SK-N-SH (cell line): ENCODE measurements around the gene XIRP2.

ENCODE experiments used
- NRF1 ChIP-seq: IDR thresholded peaks from 2 replicates; pipeline ENCODE4 v1.6.1; 2012; ENCODE audit warnings: low read depth, mild to moderate bottlenecking, low read length
- RAD21 ChIP-seq: IDR thresholded peaks from 2 replicates; pipeline ENCODE4 v1.6.1; 2012; ENCODE audit warnings: mild to moderate bottlenecking, low read length
- RFX5 ChIP-seq: IDR thresholded peaks from 2 replicates; pipeline ENCODE4 v1.6.1; 2012; ENCODE audit warnings: mild to moderate bottlenecking, improper control_type of control experiment, low read length
- SMC3 ChIP-seq: IDR thresholded peaks from 2 replicates; pipeline ENCODE4 v1.6.1; 2012; ENCODE audit warnings: low read depth, low read length, improper control_type of control experiment
- TAF1 ChIP-seq: IDR thresholded peaks from 2 replicates; pipeline ENCODE4 v1.6.1; 2012; ENCODE audit warnings: low read depth, mild to moderate bottlenecking, low read length, moderate library complexity, borderline replicate concordance
- TCF12 ChIP-seq: IDR thresholded peaks from 2 replicates; pipeline ENCODE4 v1.4.0; 2012
- TF ChIP-seq, protein P1 (sequence below): fragments of 200-600 bp; sonication (generic); IDR thresholded peaks from 2 replicates; pipeline ENCODE4 v1.6.1; 2017; ENCODE audit warnings: antibody characterized with exemption, mild to moderate bottlenecking, moderate library complexity

DNA sequence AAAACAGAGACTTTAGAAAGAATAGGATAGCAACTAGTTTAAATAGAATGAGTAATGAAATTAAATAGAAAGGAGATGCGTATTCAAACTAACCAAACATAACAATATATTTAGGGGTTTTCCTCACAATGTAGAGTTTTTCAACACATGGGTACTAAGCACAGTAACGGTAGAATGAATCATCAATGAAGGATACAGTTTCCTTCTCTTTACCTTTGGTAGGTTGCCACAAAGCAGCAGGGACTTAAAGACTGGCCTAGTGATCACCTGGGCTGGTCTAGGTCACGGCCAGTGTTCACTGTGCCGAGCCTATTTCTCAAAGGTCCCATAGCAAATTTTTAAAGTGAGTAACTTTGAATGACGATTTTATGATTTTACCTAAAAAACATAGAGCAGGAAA is 311.7 kb downstream of the XIRP2 start:
- TF ChIP-seq RAD21, result no peak
- TF ChIP-seq, protein P1, sequence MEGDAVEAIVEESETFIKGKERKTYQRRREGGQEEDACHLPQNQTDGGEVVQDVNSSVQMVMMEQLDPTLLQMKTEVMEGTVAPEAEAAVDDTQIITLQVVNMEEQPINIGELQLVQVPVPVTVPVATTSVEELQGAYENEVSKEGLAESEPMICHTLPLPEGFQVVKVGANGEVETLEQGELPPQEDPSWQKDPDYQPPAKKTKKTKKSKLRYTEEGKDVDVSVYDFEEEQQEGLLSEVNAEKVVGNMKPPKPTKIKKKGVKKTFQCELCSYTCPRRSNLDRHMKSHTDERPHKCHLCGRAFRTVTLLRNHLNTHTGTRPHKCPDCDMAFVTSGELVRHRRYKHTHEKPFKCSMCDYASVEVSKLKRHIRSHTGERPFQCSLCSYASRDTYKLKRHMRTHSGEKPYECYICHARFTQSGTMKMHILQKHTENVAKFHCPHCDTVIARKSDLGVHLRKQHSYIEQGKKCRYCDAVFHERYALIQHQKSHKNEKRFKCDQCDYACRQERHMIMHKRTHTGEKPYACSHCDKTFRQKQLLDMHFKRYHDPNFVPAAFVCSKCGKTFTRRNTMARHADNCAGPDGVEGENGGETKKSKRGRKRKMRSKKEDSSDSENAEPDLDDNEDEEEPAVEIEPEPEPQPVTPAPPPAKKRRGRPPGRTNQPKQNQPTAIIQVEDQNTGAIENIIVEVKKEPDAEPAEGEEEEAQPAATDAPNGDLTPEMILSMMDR, result no peak
- no peak for TF ChIP-seq NRF1
- no peak for TF ChIP-seq RFX5
- TF ChIP-seq SMC3, result no peak
- TF ChIP-seq TAF1, result no peak
- no peak for TF ChIP-seq TCF12
